Bladder microvascular endothelial cell (primary cell): ENCODE results near the gene PMF1. TPM values are rescaled to one million over a fixed set of nuclear protein-coding genes. Genes with fewer than 3 reads are reported as not detected.

Experiments used
- total RNA-seq: library from RNA; depleted of rRNA; stranded (reverse); fragments of >200 nt; gene quantifications from 2 replicates; pipeline ENCODE4 v1.2.3, GENCODE V29; 2014

PMF1 gene, protein sequence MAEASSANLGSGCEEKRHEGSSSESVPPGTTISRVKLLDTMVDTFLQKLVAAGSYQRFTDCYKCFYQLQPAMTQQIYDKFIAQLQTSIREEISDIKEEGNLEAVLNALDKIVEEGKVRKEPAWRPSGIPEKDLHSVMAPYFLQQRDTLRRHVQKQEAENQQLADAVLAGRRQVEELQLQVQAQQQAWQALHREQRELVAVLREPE
- total RNA-seq = 38.8 and 42.9 TPM in 2 replicates

DNA sequence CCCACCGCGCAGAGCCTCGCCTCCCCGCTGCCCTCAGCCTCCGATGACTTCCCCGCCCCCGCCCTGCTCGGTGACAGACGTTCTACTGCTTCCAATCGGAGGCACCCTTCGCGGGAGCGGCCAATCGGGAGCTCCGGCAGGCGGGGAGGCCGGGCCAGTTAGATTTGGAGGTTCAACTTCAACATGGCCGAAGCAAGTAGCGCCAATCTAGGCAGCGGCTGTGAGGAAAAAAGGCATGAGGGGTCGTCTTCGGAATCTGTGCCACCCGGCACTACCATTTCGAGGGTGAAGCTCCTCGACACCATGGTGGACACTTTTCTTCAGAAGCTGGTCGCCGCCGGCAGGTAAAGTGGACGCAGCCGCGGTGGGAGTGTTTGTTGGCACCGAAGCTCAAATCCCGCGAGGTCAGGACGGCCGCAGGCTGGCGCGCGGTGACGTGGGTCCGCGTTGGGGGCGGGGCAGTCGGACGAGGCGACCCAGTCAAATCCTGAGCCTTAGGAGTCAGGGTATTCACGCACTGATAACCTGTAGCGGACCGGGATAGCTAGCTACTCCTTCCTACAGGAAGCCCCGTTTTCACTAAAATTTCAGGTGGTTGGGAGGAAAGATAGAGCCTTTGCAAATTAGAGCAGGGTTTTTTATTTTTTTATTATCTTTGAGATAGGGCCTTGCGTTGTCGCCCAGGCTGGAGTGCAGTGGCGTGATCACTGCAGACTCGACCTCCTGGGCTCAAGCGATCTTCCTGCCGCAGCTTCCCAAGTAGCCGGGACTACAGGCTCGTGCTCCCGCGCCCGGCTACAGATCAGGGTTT is at the start of gene PMF1:
PMF1 (plus strand) TSS at position 175 of the 811 bp plus-strand sequence; CDS start at position 184, 9 bp downstream.

GRCh38 chr1:156193488-156194299 is 19.1 kb upstream of the PMF1 start, which contains the start of gene SLC25A44:
TSS of gene SLC25A44 (plus strand) at chr1:156194104. CDS start at chr1:156199848, 5,744 bp downstream.

DNA sequence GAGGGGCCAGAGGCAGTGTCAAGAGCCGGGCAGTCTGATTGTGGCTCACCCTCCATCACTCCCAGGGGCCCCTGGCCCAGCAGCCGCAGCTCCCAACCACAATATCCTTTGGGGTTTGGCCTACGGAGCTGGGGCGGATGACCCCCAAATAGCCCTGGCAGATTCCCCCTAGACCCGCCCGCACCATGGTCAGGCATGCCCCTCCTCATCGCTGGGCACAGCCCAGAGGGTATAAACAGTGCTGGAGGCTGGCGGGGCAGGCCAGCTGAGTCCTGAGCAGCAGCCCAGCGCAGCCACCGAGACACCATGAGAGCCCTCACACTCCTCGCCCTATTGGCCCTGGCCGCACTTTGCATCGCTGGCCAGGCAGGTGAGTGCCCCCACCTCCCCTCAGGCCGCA is 29.1 kb downstream of the PMF1 start, which contains the start of gene BGLAP:
BGLAP (plus strand) TSS at position 259 of the 400 bp plus-strand sequence; CDS start at position 307, 48 bp downstream.

GRCh38 chr1:156247460-156248322 is 34.9 kb downstream of the PMF1 start, which contains the start of gene PAQR6:
TSS of gene PAQR6 (minus strand) at chr1:156248056. CDS start at chr1:156246731, 1,325 bp downstream.

DNA sequence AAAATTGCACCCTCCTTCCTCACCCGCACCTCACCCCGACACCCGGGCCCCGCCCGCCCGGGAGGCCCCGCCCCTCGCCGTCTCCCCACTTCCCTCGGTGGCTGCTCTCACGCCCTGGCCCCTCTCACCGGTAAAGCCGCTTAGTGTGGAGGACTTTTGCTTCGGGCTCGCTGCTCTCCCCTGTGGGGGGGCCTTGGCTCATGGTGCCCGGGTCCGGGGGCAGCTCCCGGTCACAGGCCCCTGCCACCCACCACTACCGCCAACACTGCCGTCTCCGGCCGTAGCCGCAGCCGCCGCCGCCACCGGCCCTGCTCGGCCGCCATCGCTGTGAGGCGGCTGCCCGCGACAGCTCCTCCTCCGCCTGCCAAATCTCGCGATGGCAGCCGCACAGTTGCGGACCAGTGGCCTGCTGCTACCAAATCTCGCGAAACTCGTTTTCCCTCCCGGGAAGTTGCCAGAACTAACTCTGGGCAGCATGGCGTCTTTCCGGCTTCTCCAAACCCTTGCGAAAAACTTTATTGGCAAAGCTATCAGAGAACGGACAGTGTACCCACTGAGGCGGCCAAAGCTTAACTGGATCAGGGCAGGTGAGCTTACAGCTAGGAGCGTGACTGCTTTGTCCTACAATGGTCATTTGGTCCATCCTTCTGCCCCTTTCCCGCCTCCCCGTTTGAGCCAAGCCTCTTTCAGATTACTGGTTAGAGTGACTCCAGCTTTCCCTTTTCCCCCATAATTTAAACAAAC is 69.8 kb downstream of the PMF1 start, which contains the start of gene SMG5:
SMG5 (minus strand) TSS at position 347 of the 744 bp plus-strand sequence; CDS start at position 202, 145 bp downstream.

DNA sequence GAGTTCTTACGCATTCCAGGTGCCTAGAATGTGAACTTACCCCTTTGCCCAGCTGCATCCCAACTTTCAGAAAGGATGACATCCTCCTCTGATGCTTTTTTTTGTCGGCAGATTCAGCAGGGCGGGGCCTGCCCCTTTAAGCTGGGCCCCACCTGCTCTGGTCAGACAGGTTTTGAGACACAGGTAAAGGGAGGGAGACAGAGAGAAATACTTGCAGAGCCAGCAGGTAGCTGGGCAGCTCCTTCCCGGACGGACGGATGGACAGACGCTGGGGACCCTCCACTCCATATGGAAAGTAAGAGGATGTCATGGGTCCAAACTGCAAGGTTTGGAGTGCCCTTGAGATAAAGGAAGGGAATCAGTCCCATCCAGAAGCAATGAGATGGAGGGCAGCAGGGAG is 71.3 kb downstream of the PMF1 start, which contains the start of gene TMEM79:
TMEM79 (plus strand) TSS at position 214 of the 400 bp plus-strand sequence. CDS start 902 bp downstream, outside the sequence.

Other genes starting within 250 kb of the PMF1 start
- gene ARHGEF2, start 234.5 kb upstream of the PMF1 start, total RNA-seq = 93.6 and 138 TPM in 2 replicates
- gene SSR2, start 192.1 kb upstream of the PMF1 start, total RNA-seq = 264 and 295 TPM in 2 replicates
- gene UBQLN4, start 159.2 kb upstream of the PMF1 start, total RNA-seq = 10.5 and 22.0 TPM in 2 replicates
- gene LAMTOR2, start 158.2 kb upstream of the PMF1 start, total RNA-seq = 55.0 and 88.2 TPM in 2 replicates
- gene RAB25, start 151.8 kb upstream of the PMF1 start, total RNA-seq = 0.13 TPM in 1 of 2 replicates, not detected in the other
- gene MEX3A, start 130.5 kb upstream of the PMF1 start, total RNA-seq = 2.4 and 12.2 TPM in 2 replicates
- gene LMNA, start 98.3 kb upstream of the PMF1 start, total RNA-seq = 554 and 869 TPM in 2 replicates
- 0.16 and 0.50 TPM in 2 replicates for gene SEMA4A, start 59.4 kb upstream of the PMF1 start, total RNA-seq
- gene SLC25A44, start 18.9 kb upstream of the PMF1 start, total RNA-seq = 4.5 and 14.3 TPM in 2 replicates
- 0.38 TPM in 1 of 2 replicates, not detected in the other for gene BGLAP, start 29.2 kb downstream of the PMF1 start, total RNA-seq
- gene PAQR6, start 35.0 kb downstream of the PMF1 start, total RNA-seq = under 0.01 and 0.50 TPM in 2 replicates
- gene SMG5, start 69.8 kb downstream of the PMF1 start, total RNA-seq = 36.6 and 91.6 TPM in 2 replicates
- 0.81 and 2.1 TPM in 2 replicates for gene TMEM79, start 71.3 kb downstream of the PMF1 start, total RNA-seq
- 36.3 and 43.7 TPM in 2 replicates for gene GLMP, start 82.7 kb downstream of the PMF1 start, total RNA-seq
- 0.19 TPM in 1 of 2 replicates, not detected in the other for gene VHLL, start 86.3 kb downstream of the PMF1 start, total RNA-seq
- 453 and 492 TPM in 2 replicates for gene CCT3, start 125.3 kb downstream of the PMF1 start, total RNA-seq
- gene TSACC, start 125.5 kb downstream of the PMF1 start, total RNA-seq = 0.32 TPM in 1 of 2 replicates, not detected in the other
- not detected in 2 replicates for gene RHBG, start 156.2 kb downstream of the PMF1 start, total RNA-seq